Glomerular visceral epithelial cell (primary cell): Measurements from ENCODE around the gene CISD1.

Experiments
- DNase-seq: peaks from one replicate; pipeline ENCODE4 v3.0.0-alpha.2; 2016; ENCODE audit errors: extremely low spot score

The CISD1 gene

GRCh38 chr10:58307676-58308075, 38.7 kb downstream of the CISD1 start:
- no peak for DNase-seq

- DNase-seq = no peak
Observed at GRCh38 chr10:58311026-58311425, 42.1 kb downstream of the CISD1 start.

- no peak for DNase-seq
Observed at GRCh38 chr10:58316874-58317273, 47.9 kb downstream of the CISD1 start.

- no peak for DNase-seq
Observed at GRCh38 chr10:58318346-58318745, 49.4 kb downstream of the CISD1 start.

GRCh38 chr10:58319599-58319998, 50.6 kb downstream of the CISD1 start:
- DNase-seq = no peak

- DNase-seq = no peak
Observed at GRCh38 chr10:58320351-58321049, 51.5 kb downstream of the CISD1 start.

- DNase-seq = no peak
Observed at GRCh38 chr10:58322072-58322834, 53.3 kb downstream of the CISD1 start.

GRCh38 chr10:58322835-58323209, 53.9 kb downstream of the CISD1 start:
- DNase-seq = no peak

GRCh38 chr10:58326967-58327381, 58.0 kb downstream of the CISD1 start:
- peak; percentile 3 for DNase-seq

GRCh38 chr10:58328233-58328632, 59.3 kb downstream of the CISD1 start:
- DNase-seq = no peak

GRCh38 chr10:58330431-58330830, 61.5 kb downstream of the CISD1 start:
- no peak for DNase-seq

GRCh38 chr10:58331646-58332045, 62.7 kb downstream of the CISD1 start:
- no peak for DNase-seq

GRCh38 chr10:58334817-58335305, 65.9 kb downstream of the CISD1 start, which contains the start of gene UBE2D1:
Gene UBE2D1 (plus strand): TSS chr10:58335006. CDS start chr10:58335202, 196 bp downstream.
- DNase-seq = peak; percentile 86

- DNase-seq = peak; percentile 39
Observed at GRCh38 chr10:58335306-58336005, 66.5 kb downstream of the CISD1 start.

GRCh38 chr10:58336242-58336641, 67.3 kb downstream of the CISD1 start:
- DNase-seq = no peak
